ENCODE results near the gene MAN1A2. TPM values are rescaled to one million over a fixed set of nuclear protein-coding genes. Genes with fewer than 3 reads are reported as not detected.

Gene MAN1A2
- total RNA-seq, 4 donors from 2014 or later = 23.3 to 77.6 (median 57.0) TPM

GRCh38 chr1:117479086-117479485 is 111.8 kb downstream of the MAN1A2 start:
- no peaks in the 10 kb centered on the region for H3K9me3 ChIP-seq
- DNase-seq = no peak
- no peak overlapping the region for H3K27ac ChIP-seq
- TF ChIP-seq CTCF (IDR thresholded peaks at IDR 0.05) = no peak
- no peak for TF ChIP-seq POLR2A (IDR thresholded peaks at IDR 0.05)
- no peak overlapping the region for H3K4me3 ChIP-seq
- no peaks in the 10 kb centered on the region for H3K27me3 ChIP-seq
- intact Hi-C loops (cut with DNase I; ENCODE audit: low total_unique reads) = no loop called here
- no peaks in the 10 kb centered on the region for H3K36me3 ChIP-seq
- no peaks in the 10 kb centered on the region for H3K4me1 ChIP-seq

- Histone ChIP-seq H3K27me3 (no peaks in the 10 kb centered on the region), H3K4me3 (no peak overlapping the region), H3K4me1 (no peaks in the 10 kb centered on the region), H3K27ac (no peak overlapping the region), H3K9me3 (no peaks in the 10 kb centered on the region), H3K36me3 (no peaks in the 10 kb centered on the region)
- intact Hi-C loops (cut with DNase I; ENCODE audit: low total_unique reads) = no loop called here
- TF ChIP-seq CTCF (IDR thresholded peaks at IDR 0.05) (no peak), POLR2A (IDR thresholded peaks at IDR 0.05) (no peak)
- DNase-seq = no peak
These were observed 114.2 kb downstream of the MAN1A2 start for GRCh38 chr1:117481410-117481809.

GRCh38 chr1:117493906-117494305 is 126.7 kb downstream of the MAN1A2 start:
- H3K9me3 ChIP-seq = no peaks in the 10 kb centered on the region
- no peaks in the 10 kb centered on the region for H3K4me1 ChIP-seq
- H3K4me3 ChIP-seq = no peak overlapping the region
- H3K27ac ChIP-seq = no peak overlapping the region
- H3K27me3 ChIP-seq = no peaks in the 10 kb centered on the region
- intact Hi-C loops (cut with DNase I; ENCODE audit: low total_unique reads) = no loop called here
- H3K36me3 ChIP-seq = no peaks in the 10 kb centered on the region
- no peak for DNase-seq
- no peak for TF ChIP-seq POLR2A (IDR thresholded peaks at IDR 0.05)
- TF ChIP-seq CTCF (IDR thresholded peaks at IDR 0.05) = no peak

- no peak overlapping the region for H3K27ac ChIP-seq
- no peak for DNase-seq
- no peak for TF ChIP-seq CTCF (IDR thresholded peaks at IDR 0.05)
- no peaks in the 10 kb centered on the region for H3K9me3 ChIP-seq
- H3K36me3 ChIP-seq = no peaks in the 10 kb centered on the region
- no peaks in the 10 kb centered on the region for H3K4me1 ChIP-seq
- no peaks in the 10 kb centered on the region for H3K27me3 ChIP-seq
- intact Hi-C loops (cut with DNase I; ENCODE audit: low total_unique reads) = no loop called here
- H3K4me3 ChIP-seq = no peak overlapping the region
These were observed 127.8 kb downstream of the MAN1A2 start for GRCh38 chr1:117495068-117495467.

GRCh38 chr1:117499071-117499470 is 131.8 kb downstream of the MAN1A2 start:
- Histone ChIP-seq H3K9me3 (no peaks in the 10 kb centered on the region), H3K27me3 (no peaks in the 10 kb centered on the region), H3K27ac (no peak overlapping the region), H3K4me3 (no peak overlapping the region), H3K4me1 (no peaks in the 10 kb centered on the region), H3K36me3 (no peaks in the 10 kb centered on the region)
- TF ChIP-seq POLR2A (IDR thresholded peaks at IDR 0.05) (no peak), CTCF (IDR thresholded peaks at IDR 0.05) (no peak)
- intact Hi-C loops (cut with DNase I; ENCODE audit: low total_unique reads) = no loop called here
- no peak for DNase-seq

Data from uterus (tissue), 4 donors.